ENCODE results near the gene GSPT1. TPM values are rescaled to one million over a fixed set of nuclear protein-coding genes. Genes with fewer than 3 reads are reported as not detected.

The GSPT1 gene
- total and polyA plus RNA-seq, 9 of the 15 experiments (the other 6 are each of a cell fraction or from before 2014, with no cell fraction given) = 63.8 to 269 (median 148) TPM

- in situ Hi-C loops (cut with MboI) (no loop called here), intact Hi-C loops (cut with micrococcal nuclease) (no loop called here)
- CTCF ChIA-PET (ENCODE audit: low intra/inter-chr PET ratio) = no interaction called here
- peaks cover 95% of the 10 kb centered on the region for H3K36me3 ChIP-seq (ENCODE audit: control insufficient read depth, insufficient read depth, low read length)
- H2AFZ ChIP-seq (ENCODE audit: low read depth, low read length) = no peak overlapping the region
- TSS peak; percentile 1 for BruUV-seq (replicated peaks)
- H4K20me1 ChIP-seq (replicated peaks; ENCODE audit: control insufficient read depth, insufficient read depth, low read length) = peaks cover 4% of the 10 kb centered on the region; the same call in 1 of the 2 replicates
- DNase-seq (ENCODE audit: extremely low read depth in 1 of 4, low spot score in 3 of 4) (no peak), ATAC-seq (no peak), FAIRE-seq (no peak)
- peaks cover 54% of the 10 kb centered on the region for H3K79me2 ChIP-seq (ENCODE audit: control insufficient read depth, insufficient read depth, low read length)
- peaks cover 6 to 9% of the 10 kb centered on the region in 2 experiments; a peak in 4 of 5 replicates for H3K4me1 ChIP-seq (replicated peaks in 1 of 2; ENCODE audit: control insufficient read depth in 2 of 2, insufficient read depth in 2 of 2, low read length in 2 of 2)
- TF ChIP-seq ZNF197 (CRISPR knock-in tag; IDR thresholded peaks at IDR 0.05; ENCODE audit: low read depth) (no peak), RBFOX2 (IDR thresholded peaks at IDR 0.05; ENCODE audit: low read depth, low read length) (0 out of 2 replicates have a peak, but pooled peaks have one; percentile 37)
- no peak overlapping the region for H3K27ac ChIP-seq (ENCODE audit: extremely low read depth, low read depth, low read length)
- no peaks in the 10 kb centered on the region for H3K9me1 ChIP-seq (ENCODE audit: control insufficient read depth, insufficient read depth, low read length)
- H3K4me2 ChIP-seq (ENCODE audit: insufficient read depth, low read length) = no peak overlapping the region
- 94% methylated on average over 4 of the region's 4 CpGs for WGBS (ENCODE audit: insufficient coverage, low coverage, missing lambda C conversion rate)
- no peak overlapping the region; a peak in 1 of 4 replicates for H3K9ac ChIP-seq (ENCODE audit: insufficient read depth in 1 of 2, low read depth in 2 of 2, low read length in 2 of 2)
- POLR2A ChIA-PET = interaction anchor here (5.3 kb wide), 1 partner anchor 8 kb away, joined by 31 read pairs; no protein-coding TSS in a partner anchor
- H3K4me3 ChIP-seq = no peak overlapping the region
- H3K27me3 ChIP-seq (ENCODE audit: control insufficient read depth in 2 of 2, insufficient read depth in 2 of 2, low read length in 2 of 2) = no peaks in the 10 kb centered on the region
- H3K9me3 ChIP-seq (replicated peaks; ENCODE audit: control insufficient read depth, insufficient read depth, low read depth, low read length) = no peaks in the 10 kb centered on the region
These were observed 71.3 kb downstream of the GSPT1 start for GRCh38 chr16:11844499-11844898.

- H3K79me2 ChIP-seq (ENCODE audit: control insufficient read depth, insufficient read depth, low read length) = peaks cover 48% of the 10 kb centered on the region
- in situ Hi-C loops (cut with MboI) = no loop called here
- no peaks in the 10 kb centered on the region for H3K9me3 ChIP-seq (replicated peaks; ENCODE audit: control insufficient read depth, insufficient read depth, low read depth, low read length)
- no peak overlapping the region for H3K9ac ChIP-seq (ENCODE audit: insufficient read depth in 1 of 2, low read depth in 2 of 2, low read length in 2 of 2)
- H2AFZ ChIP-seq (ENCODE audit: low read depth, low read length) = no peak overlapping the region
- no peak for ATAC-seq
- no TSS peak for BruUV-seq (replicated peaks)
- POLR2A ChIA-PET = interaction anchor here (1.4 to 2.2 kb wide), 2 partner anchors 8 to 9 kb away, joined by 5 to 6 read pairs; partner anchors contain the start of gene RSL1D1
- TF ChIP-seq SRSF1 (IDR thresholded peaks at IDR 0.05; ENCODE audit: low read depth, low read length) = no peak
- no peak for TF ChIP-seq ZBTB26 (CRISPR knock-in tag; IDR thresholded peaks at IDR 0.05)
- no peak for TF ChIP-seq RAD51 (IDR thresholded peaks at IDR 0.05; ENCODE audit: borderline replicate concordance, low read depth)
- no peak for TF ChIP-seq MTA2 (IDR thresholded peaks at IDR 0.05; ENCODE audit: low read depth)
- no peak for TF ChIP-seq HNRNPLL (IDR thresholded peaks at IDR 0.05; ENCODE audit: low read depth, low read length, poor library complexity, severe bottlenecking)
- no peak for TF ChIP-seq FOXA3 (CRISPR knock-in tag; conservative IDR thresholded peaks at IDR 0.05 in 1 of 2, IDR thresholded peaks at IDR 0.05 in 1 of 2)
- TF ChIP-seq NBN (IDR thresholded peaks at IDR 0.05; ENCODE audit: low read depth) = no peak
- TF ChIP-seq CBX8 (IDR thresholded peaks at IDR 0.05; ENCODE audit: borderline replicate concordance, extremely low read depth, low read depth, low read length, poor library complexity, severe bottlenecking) = no peak
- TF ChIP-seq NEUROD1 (IDR thresholded peaks at IDR 0.05; ENCODE audit: borderline replicate concordance, low read depth, low read length, partially characterized antibody) = no peak
- peaks cover under 1 to 5% of the 10 kb centered on the region in 2 experiments; a peak in 3 of 5 replicates for H3K4me1 ChIP-seq (replicated peaks in 1 of 2; ENCODE audit: control insufficient read depth in 2 of 2, insufficient read depth in 2 of 2, low read length in 2 of 2)
- no peak overlapping the region for H3K27ac ChIP-seq (ENCODE audit: extremely low read depth, low read depth, low read length)
- H3K4me2 ChIP-seq (ENCODE audit: insufficient read depth, low read length) = no peak overlapping the region
- WGBS (ENCODE audit: insufficient coverage, low coverage, missing lambda C conversion rate) = 100% methylated on average over 4 of the region's 5 CpGs
- no peaks in the 10 kb centered on the region for H3K9me1 ChIP-seq (ENCODE audit: control insufficient read depth, insufficient read depth, low read length)
- H4K20me1 ChIP-seq (replicated peaks; ENCODE audit: control insufficient read depth, insufficient read depth, low read length) = peaks cover 4% of the 10 kb centered on the region; the same call in 1 of the 2 replicates
- no peak overlapping the region for H3K4me3 ChIP-seq
- DNase-seq (ENCODE audit: extremely low read depth in 1 of 4, low spot score in 3 of 4) = no peak
- no peaks in the 10 kb centered on the region for H3K27me3 ChIP-seq (ENCODE audit: control insufficient read depth in 2 of 2, insufficient read depth in 2 of 2, low read length in 2 of 2)
- peaks cover 94% of the 10 kb centered on the region for H3K36me3 ChIP-seq (ENCODE audit: control insufficient read depth, insufficient read depth, low read length)
- intact Hi-C loops (cut with micrococcal nuclease) = no loop called here
- FAIRE-seq = no peak
- CTCF ChIA-PET (ENCODE audit: low intra/inter-chr PET ratio) = no interaction called here
These were observed 71.9 kb downstream of the GSPT1 start for GRCh38 chr16:11843861-11844260.

All from K562 (cell line).